ENCODE measurements around the gene DPP9.
"Not testable (repeated sequence)": the region's sequence is repeated elsewhere in the genome, so short reads cannot be mapped to it uniquely, and the experiment has no call there.

DPP9 gene

GRCh38 chr19:4730740-4731171 lies 7.1 kb upstream of the DPP9 start:
- ATAC-seq (replicated peaks; ENCODE audit: extremely low read depth, poor library complexity, severe bottlenecking) (peak; percentile 71), DNase-seq (ENCODE audit: low spot score in 2 of 2) (peak; percentile 45 to 49)
- H3K27me3 Mint-ChIP-seq, result peaks cover 15% of the 10 kb centered on the region
- no peak overlapping the region for H3K4me3 Mint-ChIP-seq
- no peaks in the 10 kb centered on the region for H3K9me3 Mint-ChIP-seq
- H3K36me3 Mint-ChIP-seq (ENCODE audit: insufficient read depth), result peaks cover 5% of the 10 kb centered on the region
- H3K27ac Mint-ChIP-seq (ENCODE audit: low read depth), result no peak overlapping the region
- peaks cover 7% of the 10 kb centered on the region for H3K4me1 Mint-ChIP-seq

GRCh38 chr19:4728871-4729270 lies 5.2 kb upstream of the DPP9 start:
- H3K36me3 Mint-ChIP-seq (ENCODE audit: insufficient read depth), result peaks cover 23% of the 10 kb centered on the region
- peaks cover 3% of the 10 kb centered on the region for H3K9me3 Mint-ChIP-seq
- no peak for ATAC-seq (replicated peaks; ENCODE audit: extremely low read depth, poor library complexity, severe bottlenecking)
- peaks cover 21% of the 10 kb centered on the region for H3K4me1 Mint-ChIP-seq
- DNase-seq (ENCODE audit: low spot score in 2 of 2), result no peak
- no peak overlapping the region for H3K27ac Mint-ChIP-seq (ENCODE audit: low read depth)
- peaks cover 25% of the 10 kb centered on the region for H3K27me3 Mint-ChIP-seq
- H3K4me3 Mint-ChIP-seq, result no peak overlapping the region

GRCh38 chr19:4722671-4723594 lies 709 bp downstream of the DPP9 start:
- Mint-ChIP-seq H3K9me3 (peaks cover 5% of the 10 kb centered on the region), H3K27me3 (peaks cover 14% of the 10 kb centered on the region), H3K4me3 (peak overlapping the region; percentile 96), H3K36me3 (ENCODE audit: insufficient read depth) (peaks cover 41% of the 10 kb centered on the region), H3K27ac (ENCODE audit: low read depth) (peak overlapping the region; percentile 99), H3K4me1 (peaks cover 41% of the 10 kb centered on the region)
- ATAC-seq (replicated peaks; ENCODE audit: extremely low read depth, poor library complexity, severe bottlenecking) (no peak), DNase-seq (ENCODE audit: low spot score in 2 of 2) (no peak)

GRCh38 chr19:4721196-4721595 lies 2.4 kb downstream of the DPP9 start:
- Mint-ChIP-seq H3K27ac (ENCODE audit: low read depth) (peak overlapping the region; percentile 74), H3K27me3 (peaks cover 14% of the 10 kb centered on the region), H3K4me1 (peaks cover 41% of the 10 kb centered on the region), H3K4me3 (peak overlapping the region; percentile 96), H3K36me3 (ENCODE audit: insufficient read depth) (peaks cover 42% of the 10 kb centered on the region), H3K9me3 (peaks cover 5% of the 10 kb centered on the region)
- ATAC-seq (replicated peaks; ENCODE audit: extremely low read depth, poor library complexity, severe bottlenecking) (no peak), DNase-seq (ENCODE audit: low spot score in 2 of 2) (no peak)

- Mint-ChIP-seq H3K27ac (ENCODE audit: low read depth) (no peak overlapping the region), H3K9me3 (peaks cover 5% of the 10 kb centered on the region), H3K27me3 (peaks cover 14% of the 10 kb centered on the region), H3K36me3 (ENCODE audit: insufficient read depth) (peaks cover 43% of the 10 kb centered on the region), H3K4me1 (peaks cover 41% of the 10 kb centered on the region), H3K4me3 (no peak overlapping the region)
- ATAC-seq (replicated peaks; ENCODE audit: extremely low read depth, poor library complexity, severe bottlenecking) (no peak), DNase-seq (ENCODE audit: low spot score in 2 of 2) (no peak)
Measured at GRCh38 chr19:4720037-4720700, 3.5 kb downstream of the DPP9 start.

- ATAC-seq (replicated peaks; ENCODE audit: extremely low read depth, poor library complexity, severe bottlenecking) (no peak), DNase-seq (ENCODE audit: low spot score in 2 of 2) (no peak)
- H3K27me3 Mint-ChIP-seq, result peaks cover 9% of the 10 kb centered on the region
- peaks cover 40% of the 10 kb centered on the region for H3K4me1 Mint-ChIP-seq
- H3K9me3 Mint-ChIP-seq, result peaks cover 5% of the 10 kb centered on the region
- no peak overlapping the region for H3K27ac Mint-ChIP-seq (ENCODE audit: low read depth)
- H3K4me3 Mint-ChIP-seq, result no peak overlapping the region
- H3K36me3 Mint-ChIP-seq (ENCODE audit: insufficient read depth), result peaks cover 41% of the 10 kb centered on the region
Measured at GRCh38 chr19:4719499-4719866, 4.2 kb downstream of the DPP9 start.

- DNase-seq (ENCODE audit: low spot score in 2 of 2) (no peak), ATAC-seq (replicated peaks; ENCODE audit: extremely low read depth, poor library complexity, severe bottlenecking) (no peak)
- no peaks in the 10 kb centered on the region for H3K27me3 Mint-ChIP-seq
- H3K4me3 Mint-ChIP-seq, result no peak overlapping the region
- peaks cover 29% of the 10 kb centered on the region for H3K4me1 Mint-ChIP-seq
- H3K27ac Mint-ChIP-seq (ENCODE audit: low read depth), result no peak overlapping the region
- H3K36me3 Mint-ChIP-seq (ENCODE audit: insufficient read depth), result peaks cover 31% of the 10 kb centered on the region
- no peaks in the 10 kb centered on the region for H3K9me3 Mint-ChIP-seq
Measured at GRCh38 chr19:4717966-4718701, 5.5 kb downstream of the DPP9 start.

- H3K36me3 Mint-ChIP-seq (ENCODE audit: insufficient read depth), result peaks cover 30% of the 10 kb centered on the region
- peaks cover 22% of the 10 kb centered on the region for H3K4me1 Mint-ChIP-seq
- no peak for DNase-seq (ENCODE audit: low spot score in 2 of 2)
- H3K4me3 Mint-ChIP-seq, result no peak overlapping the region
- H3K27ac Mint-ChIP-seq (ENCODE audit: low read depth), result no peak overlapping the region
- no peaks in the 10 kb centered on the region for H3K9me3 Mint-ChIP-seq
- H3K27me3 Mint-ChIP-seq, result no peaks in the 10 kb centered on the region
- ATAC-seq (replicated peaks; ENCODE audit: extremely low read depth, poor library complexity, severe bottlenecking), result no peak
Measured at GRCh38 chr19:4717191-4717965, 6.3 kb downstream of the DPP9 start.

GRCh38 chr19:4715529-4716221 lies 8.0 kb downstream of the DPP9 start:
- Mint-ChIP-seq H3K4me3 (peak overlapping the region; percentile 9), H3K27ac (ENCODE audit: low read depth) (no peak overlapping the region), H3K9me3 (no peaks in the 10 kb centered on the region), H3K27me3 (no peaks in the 10 kb centered on the region), H3K36me3 (ENCODE audit: insufficient read depth) (peaks cover 30% of the 10 kb centered on the region), H3K4me1 (peaks cover 11% of the 10 kb centered on the region)
- DNase-seq (ENCODE audit: low spot score in 2 of 2) (no peak), ATAC-seq (replicated peaks; ENCODE audit: extremely low read depth, poor library complexity, severe bottlenecking) (no peak)

- not testable (repeated sequence) for H3K27me3 Mint-ChIP-seq; ATAC-seq (replicated peaks; ENCODE audit: extremely low read depth, poor library complexity, severe bottlenecking); H3K27ac Mint-ChIP-seq (ENCODE audit: low read depth); DNase-seq (ENCODE audit: low spot score in 2 of 2); H3K4me1 Mint-ChIP-seq; H3K9me3 Mint-ChIP-seq
- Mint-ChIP-seq H3K4me3 (peak overlapping the region; percentile 9), H3K36me3 (ENCODE audit: insufficient read depth) (peaks cover 30% of the 10 kb centered on the region)
Measured at GRCh38 chr19:4715178-4715528, 8.5 kb downstream of the DPP9 start.

GRCh38 chr19:4714016-4714415 lies 9.6 kb downstream of the DPP9 start:
- H3K27ac Mint-ChIP-seq (ENCODE audit: low read depth), result no peak overlapping the region
- peaks cover 12% of the 10 kb centered on the region for H3K4me1 Mint-ChIP-seq
- peaks cover 25% of the 10 kb centered on the region for H3K36me3 Mint-ChIP-seq (ENCODE audit: insufficient read depth)
- H3K27me3 Mint-ChIP-seq, result no peaks in the 10 kb centered on the region
- no peak for DNase-seq (ENCODE audit: low spot score in 2 of 2)
- H3K4me3 Mint-ChIP-seq, result no peak overlapping the region
- no peaks in the 10 kb centered on the region for H3K9me3 Mint-ChIP-seq
- no peak for ATAC-seq (replicated peaks; ENCODE audit: extremely low read depth, poor library complexity, severe bottlenecking)

All from central memory CD8-positive, alpha-beta T cell (primary cell).